HG03460 (cell line): Measurements from ENCODE around the gene CCDC24.
A peak's percentile ranks its signal among the peaks of the same experiment; 100 is the strongest.

Experiments
- ATAC-seq: cut with Tn5 transposase; IDR thresholded peaks from one replicate; pipeline ENCODE4 v1.9.1; 2021; ENCODE audit not compliant: unreplicated experiment

Gene CCDC24

DNA sequence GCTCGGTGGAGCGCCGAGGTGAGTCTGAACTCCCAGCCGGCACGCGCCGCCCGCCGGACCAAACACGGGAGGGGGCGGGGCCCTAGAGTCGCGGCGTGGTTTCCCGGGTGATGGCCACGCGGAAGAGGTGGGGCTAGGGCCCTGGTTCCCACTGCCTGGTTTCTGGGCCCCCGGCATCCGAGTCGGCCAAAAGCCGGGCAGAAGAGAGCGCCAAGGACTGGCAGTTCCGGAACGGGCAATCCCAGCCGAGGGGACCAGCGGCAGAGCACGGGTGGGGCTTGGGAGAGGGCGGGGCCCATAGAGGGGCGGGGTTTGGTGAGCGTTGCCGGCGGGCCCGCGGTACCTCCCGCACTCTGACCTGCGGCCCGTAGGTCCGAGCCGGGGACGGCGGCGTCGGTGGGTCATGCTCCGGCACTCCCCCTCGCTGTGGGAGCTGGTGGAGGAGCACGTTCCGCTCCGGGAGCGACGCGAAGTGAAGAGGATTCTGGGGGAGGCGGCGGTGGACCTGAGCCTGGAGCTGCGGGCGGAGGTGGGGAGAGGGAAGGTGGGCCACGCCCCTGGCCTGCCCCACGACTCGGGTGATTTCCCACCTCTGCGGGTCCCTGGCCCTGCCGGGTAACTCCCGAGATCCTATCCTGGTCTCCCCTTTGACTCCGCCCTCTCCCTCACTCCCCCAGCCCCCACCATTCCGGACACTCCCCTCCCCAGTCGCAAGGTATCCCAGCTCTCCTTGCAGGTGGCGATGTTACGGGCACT lies at the start of gene CCDC24:
TSS of gene CCDC24 (plus strand) at position 124 of the 756 bp plus-strand sequence. CDS start at position 404, 280 bp downstream.
- ATAC-seq, result peak; percentile 67

DNA sequence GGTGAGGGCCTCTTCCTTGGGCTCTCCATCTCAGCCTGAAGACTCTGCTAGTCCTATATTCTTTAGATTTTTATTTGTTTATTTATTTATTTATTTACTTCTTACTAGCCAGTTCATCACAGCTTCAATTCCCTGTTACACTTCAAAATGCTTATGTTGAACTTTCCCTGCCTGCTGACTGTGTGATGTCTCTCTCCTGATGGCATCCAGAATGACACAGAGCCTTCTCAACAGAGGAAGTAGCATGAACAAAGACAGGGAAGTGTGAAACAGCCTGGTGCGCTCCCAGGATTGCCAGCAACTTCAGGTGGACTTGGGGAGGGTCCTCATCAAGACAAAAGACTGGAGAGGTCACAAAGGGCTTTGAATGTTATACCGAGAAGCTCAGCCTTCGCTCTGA lies 49.0 kb upstream of the CCDC24 start:
- ATAC-seq, result no peak

DNA sequence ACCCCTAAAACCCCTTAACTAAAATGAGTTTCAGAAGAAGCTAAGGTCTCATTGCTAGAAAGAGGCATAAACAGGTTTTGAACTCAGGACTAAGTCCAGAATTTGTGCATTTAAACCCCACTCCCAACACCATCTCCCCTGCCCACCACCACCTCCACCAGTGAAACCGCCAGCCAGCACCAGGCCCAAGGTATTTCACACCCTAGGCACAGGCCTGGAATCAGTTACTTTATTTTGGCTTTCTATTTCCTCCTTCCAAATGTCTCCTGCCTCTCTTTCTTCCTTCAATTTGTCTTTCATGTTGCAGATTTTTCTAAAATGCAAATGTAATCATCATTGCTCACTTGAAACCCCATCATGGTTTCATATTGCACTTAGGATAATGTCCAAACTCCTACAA lies 46.5 kb upstream of the CCDC24 start:
- ATAC-seq, result no peak

DNA sequence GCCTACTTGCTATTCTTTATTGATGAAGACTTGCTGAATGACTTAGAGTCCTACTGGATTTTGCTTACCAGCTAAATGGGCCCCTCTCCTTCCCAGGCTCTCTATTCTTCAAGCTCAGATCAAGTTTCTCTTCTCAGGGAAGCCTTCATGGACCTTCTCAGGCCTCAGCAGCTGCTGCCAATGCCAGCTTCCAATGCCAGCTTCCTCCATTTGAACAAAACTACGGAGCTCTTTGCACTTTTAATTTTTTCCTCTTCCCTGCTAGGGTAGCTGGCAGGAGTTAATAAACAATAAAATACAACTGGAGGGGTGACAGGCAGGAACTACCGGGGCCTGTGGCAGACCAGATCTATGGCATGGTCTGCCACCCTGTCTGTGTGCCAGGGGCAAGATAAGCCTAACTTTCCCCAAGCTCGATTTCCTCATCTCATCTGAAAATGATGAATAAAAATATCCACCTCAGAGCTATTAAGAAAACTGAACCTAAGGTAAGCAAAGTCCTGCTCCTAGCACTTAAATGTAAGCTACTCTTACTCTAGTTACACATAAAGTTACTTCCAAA lies 45.6 kb upstream of the CCDC24 start:
- no peak for ATAC-seq

DNA sequence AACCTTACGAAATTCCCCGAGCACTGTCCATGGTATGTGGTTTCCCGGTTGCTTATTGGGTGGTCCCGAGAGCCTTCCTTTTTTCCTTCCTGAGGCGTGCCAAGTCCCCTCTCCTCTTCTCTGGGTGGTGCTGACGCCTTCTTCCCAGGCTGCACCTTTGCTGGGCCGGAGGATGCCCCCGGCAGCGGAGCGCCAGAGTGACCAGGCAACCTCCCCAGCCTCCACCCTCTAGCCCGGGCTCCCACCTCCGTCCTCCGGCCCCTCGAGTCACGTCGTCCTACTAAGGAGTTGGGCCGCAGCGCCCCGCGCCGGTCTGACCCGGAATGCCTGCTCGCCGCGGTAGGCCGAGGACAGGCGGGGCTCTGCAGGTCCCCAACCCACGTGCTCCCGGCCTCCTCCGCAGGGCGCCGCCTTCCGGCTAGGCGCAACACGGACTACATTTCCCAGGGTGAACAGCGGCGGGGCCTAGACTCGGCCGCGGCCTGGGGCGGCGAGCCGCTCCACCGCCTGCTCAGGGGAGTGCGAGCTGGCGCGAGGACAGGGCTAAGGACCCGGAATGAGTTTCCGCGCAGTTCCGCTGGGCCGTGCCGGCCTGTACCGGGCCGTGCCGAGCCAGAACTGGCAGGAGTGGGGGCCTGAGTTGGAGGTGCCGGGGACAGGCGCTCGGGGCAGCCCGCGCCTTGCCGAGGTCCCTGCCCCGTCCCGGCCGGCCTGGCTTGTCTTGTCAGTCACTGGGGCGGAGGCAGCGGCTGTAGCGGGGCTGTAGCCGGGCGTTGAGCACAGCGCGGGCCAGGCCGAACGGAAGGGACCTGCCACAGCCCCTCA lies 45.0 kb upstream of the CCDC24 start, which contains the start of gene IPO13:
TSS of gene IPO13 (plus strand) at position 715 of the 825 bp plus-strand sequence. CDS start 651 bp downstream, outside the sequence.
- ATAC-seq, result peak; percentile 86

DNA sequence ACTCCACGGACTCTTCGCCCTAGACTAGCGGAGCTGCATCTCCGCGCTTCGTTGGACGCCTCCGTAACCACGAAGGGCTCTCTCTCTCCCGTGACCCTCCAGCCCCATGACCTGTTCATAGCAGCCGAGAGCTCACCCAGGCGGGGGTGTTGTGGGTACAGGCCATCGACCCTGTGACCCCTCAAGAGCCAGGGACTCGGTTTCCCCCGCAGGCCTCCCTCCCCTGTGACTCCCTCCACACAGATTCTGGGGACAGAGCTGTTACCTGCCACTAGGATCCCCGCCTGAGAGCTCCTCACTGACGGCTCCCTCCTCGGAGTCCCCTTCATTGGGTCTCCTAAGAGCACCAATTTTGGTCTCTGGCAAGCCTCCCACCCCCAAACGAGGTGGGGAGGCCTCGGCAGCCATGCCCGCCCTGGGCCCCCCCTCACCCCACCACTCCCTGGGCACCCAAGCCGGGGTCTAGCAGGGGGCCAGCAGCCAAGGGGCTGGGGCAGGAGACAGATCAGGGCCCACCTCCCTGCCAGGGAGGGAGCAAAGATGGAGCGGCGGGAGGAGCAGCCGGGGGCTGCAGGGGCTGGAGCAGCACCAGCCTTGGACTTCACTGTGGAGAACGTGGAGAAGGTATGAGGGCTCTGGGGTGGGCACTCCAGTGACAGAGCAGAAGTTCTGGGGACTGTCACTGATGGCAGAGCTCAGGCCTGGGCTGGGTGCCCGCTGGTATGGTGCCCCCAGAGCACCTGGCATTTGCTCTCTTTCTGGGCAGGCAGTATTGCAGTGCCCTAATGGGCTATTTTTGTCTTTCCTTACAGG lies 44.1 kb upstream of the CCDC24 start:
- ATAC-seq, result peak; percentile 21

DNA sequence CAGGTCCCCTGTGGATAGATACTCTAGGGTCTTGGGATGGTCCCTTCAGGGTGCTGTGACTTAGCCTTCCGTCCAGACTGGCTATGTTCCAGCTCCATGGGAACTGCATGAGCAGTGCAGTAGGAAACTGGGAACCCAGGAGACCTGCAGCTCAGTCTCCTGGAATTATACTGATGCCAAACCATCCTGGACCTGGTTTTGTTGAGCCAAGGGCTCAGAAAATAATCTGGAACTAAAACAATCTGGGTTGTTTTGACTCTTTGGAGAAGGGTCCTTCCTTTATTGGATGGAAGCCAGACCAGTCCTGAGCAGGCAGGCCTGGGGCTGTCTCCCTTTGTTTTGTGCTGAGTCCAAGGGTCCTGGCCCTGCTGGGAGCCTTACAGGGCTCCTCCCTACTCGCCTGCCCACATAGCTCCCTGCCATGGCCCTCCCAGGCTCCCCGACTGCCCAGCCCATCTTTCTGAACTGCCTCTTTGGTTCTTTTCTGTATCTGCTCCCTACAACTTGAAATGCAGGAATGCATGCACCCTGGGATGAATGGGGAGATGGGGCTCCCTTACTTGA lies 43.4 kb upstream of the CCDC24 start:
- ATAC-seq, result no peak

DNA sequence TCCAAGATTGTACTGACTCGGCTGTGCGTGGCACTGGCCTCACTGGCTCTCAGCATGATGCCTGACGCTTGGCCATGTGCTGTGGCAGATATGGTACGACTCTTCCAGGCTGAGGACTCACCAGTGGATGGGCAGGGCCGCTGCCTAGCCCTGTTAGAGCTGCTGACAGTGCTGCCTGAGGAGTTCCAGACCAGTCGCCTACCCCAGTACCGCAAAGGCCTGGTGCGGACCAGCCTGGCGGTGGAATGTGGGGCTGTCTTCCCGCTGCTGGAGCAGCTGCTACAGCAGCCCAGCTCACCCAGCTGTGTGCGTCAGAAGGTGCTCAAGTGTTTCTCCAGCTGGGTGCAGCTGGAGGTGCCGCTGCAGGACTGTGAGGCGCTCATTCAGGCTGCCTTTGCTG lies 41.7 kb upstream of the CCDC24 start:
- ATAC-seq, result no peak

DNA sequence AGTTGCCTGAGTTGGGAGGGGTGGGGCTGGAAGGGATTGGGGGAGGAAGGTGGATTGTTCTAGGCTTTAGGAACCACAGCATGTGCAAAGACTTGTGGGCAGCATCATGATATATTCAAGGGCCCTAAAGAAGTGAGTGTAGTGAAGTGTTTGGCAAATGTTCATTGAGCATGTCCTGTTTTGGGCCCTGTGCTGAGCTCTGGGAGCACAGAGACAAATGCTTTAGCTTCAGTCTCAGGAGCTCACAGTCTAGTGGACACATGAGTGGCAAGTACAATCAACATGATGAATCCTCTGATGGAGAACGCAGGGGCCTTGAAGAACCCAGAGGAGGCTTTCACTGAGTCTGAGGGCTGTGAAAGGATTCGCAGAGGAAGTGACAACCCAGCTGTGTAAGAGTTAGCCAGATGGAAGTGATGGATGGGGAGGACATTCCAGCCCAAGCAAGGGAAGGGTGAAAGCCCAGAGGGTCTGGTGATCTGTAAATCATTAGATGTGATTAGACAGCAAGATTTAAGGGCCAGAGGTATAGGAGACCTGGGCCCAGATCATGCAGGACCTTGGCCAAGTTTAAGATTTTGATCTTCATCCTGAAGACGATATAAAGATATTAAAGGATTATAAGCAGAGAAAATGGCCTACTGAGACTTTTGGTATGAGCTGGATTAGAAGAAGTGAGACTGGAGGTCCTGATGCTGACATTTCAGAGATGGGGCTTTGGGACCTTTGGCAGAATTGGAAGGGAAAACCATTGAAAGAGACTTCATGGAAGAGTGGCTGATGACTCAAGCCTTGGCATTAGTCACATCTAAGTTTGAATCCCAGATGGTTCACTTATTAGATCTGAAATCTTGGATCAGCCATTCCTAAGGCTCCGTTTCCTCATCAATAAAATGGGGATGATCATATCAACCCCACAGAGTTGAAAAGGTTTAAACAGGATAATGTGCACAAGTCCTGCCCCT lies 40.1 kb upstream of the CCDC24 start:
- no peak for ATAC-seq

DNA sequence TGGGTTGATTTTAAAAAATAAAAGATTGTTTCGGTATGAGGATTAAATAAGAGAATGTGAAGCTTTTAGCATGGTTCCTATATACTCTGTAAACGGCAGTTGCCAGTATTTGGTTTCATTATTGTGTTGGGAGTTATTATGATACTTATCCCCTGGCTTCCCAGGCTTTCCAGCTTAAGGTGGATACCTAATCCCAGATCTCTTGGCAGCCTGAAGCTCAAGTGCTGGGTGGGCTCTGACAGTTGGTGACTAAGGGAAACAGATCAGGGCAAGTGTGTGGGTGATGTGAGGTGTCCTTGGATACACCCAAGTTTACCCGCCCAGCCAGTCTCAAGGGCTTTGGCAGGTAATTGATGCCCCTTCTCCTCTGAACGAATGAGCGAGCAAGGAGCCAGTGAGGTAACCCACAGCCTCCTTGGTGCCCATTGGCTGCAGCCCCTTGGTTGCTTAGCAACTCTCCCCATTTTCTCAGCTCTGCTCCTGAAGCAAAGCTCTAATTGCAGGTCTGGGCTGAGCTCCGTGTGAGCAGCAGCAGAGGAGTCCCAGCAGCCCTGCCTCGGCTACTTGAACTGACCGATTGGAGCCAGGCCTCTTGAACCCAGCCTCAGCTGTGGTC lies 38.6 kb upstream of the CCDC24 start:
- ATAC-seq, result no peak

DNA sequence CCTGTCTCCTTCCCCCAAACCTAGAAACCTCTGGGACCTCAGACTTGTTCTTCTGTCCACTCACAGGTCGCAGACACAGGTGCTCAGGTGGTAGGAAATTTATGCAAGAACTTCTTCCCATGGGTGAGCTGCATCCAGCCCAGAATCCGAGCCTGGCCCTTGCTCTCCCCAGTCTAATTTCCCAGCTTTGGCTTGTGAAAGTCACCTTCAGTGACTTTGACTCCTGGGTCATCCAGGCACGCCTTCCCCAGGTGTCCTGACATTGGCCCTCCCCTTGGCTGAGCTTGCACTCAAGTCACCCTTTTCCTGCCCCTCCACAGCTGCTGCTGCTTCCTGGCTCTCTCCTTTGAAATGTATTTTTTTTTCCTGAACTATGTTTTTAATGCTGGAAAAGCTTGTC lies 38.0 kb upstream of the CCDC24 start:
- ATAC-seq, result no peak

DNA sequence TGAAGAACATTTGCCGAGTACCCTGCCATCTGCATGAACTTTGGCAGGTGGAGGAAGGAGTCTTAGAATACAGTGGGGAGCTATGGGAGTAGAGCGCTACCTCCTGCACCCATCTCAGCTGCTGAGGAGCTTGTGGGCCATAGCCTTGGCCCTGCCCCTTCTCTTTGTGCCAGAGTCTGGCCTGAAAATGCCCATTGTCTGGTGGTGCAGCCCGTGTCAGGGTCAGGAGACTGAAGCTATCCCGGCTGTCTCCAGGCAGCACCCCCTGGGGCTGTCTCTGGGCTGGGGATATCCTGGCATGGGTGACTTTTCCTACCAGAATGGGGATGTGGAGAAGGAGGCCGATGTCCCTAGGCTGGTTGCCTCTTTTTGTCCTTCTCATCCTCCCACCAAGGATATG lies 37.4 kb upstream of the CCDC24 start:
- ATAC-seq, result no peak

DNA sequence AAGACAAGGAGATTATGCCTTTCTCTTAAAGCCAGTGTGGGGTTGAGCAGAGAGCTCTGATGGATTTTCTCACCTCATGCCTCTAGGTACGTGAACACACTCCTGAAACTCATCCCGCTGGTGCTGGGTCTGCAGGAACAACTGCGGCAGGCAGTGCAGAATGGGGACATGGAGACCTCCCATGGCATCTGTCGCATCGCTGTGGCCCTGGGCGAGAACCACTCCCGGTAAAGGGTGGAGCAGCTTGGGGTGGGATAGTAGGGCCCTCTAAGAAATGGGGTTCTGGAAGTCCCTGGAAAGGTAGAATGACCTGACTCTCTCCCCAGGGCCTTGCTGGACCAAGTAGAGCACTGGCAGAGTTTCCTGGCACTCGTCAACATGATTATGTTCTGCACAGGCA lies 35.2 kb upstream of the CCDC24 start:
- no peak for ATAC-seq

DNA sequence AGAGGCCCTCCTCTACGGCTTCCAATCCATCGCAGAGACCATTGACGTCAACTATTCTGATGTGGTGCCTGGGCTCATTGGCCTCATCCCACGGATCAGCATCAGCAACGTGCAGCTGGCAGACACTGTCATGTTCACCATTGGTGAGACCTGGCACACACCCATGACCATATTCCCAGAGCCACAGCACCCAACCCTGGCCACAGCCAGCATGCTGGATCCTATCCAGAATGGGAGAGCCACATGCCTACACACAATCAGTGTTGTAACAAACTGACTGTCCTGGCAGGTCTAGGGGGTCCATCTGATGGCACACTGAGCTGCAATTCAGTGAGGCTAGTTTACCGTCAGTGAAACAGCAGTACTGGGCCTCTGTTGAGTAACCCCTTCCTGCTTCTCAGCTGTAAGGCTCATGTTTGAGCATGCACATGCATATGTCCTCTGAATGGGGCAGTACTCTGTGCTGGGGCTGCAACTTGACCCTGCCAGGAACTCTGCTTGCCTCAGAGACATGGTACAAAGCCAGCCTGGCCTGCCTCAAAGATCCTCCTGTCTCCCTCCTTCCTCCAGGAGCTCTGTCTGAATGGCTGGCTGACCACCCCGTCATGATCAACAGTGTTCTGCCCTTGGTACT lies 33.9 kb upstream of the CCDC24 start:
- ATAC-seq, result no peak

DNA sequence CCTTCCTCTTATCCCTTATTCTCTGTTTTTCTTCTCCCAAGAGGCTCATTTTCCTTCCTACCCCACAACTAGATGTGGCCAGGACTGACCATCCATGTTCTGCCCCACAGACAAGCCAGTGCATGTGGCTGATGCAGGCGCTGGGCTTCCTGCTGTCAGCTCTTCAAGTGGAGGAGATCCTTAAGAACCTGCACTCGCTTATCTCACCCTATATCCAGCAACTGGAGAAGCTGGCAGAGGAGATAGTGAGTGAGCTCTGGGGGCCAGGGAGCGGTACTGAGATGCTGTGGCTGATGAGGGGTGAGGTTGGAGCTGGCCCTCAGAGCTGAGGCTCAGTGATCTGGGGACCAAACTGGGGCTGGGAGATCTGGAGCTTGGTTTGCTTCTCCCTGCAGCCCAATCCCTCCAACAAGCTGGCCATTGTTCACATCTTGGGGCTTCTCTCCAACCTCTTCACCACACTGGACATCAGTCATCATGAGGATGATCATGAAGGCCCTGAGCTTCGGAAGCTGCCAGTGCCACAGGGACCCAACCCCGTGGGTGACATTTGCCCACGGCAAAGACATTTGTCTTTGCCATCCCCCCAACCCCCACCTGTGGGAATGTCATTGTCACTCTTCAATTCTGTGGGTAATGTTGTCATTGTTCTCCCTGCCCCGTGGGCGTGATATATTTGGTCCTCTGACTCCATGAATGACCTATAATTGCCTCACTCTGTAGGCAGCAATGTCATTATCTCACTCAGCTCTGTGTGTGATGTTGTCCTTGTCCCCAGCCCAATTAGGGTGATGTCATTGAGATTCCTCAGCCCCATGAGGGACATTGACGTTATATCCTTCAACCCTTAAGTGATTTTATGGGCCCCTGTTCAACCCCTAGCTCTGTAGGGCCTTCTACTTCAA lies 32.8 kb upstream of the CCDC24 start:
- no peak for ATAC-seq

DNA sequence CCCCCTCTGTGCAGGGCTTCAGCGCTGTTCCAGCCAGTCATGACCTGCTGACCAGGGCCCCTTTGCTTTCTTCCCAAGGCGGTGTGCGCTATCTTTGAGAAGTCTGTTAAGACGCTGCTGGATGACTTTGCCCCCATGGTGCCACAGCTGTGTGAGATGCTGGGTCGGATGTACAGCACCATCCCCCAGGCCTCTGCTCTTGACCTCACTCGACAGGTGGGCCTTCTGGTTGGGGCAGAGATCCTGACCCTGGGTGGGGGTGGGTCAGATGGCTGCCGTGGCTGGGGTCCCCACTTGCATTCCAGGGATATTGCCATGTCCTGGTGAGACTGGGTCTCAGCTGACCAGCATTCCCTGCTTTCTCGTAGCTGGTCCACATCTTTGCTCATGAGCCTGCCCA lies 30.6 kb upstream of the CCDC24 start:
- no peak for ATAC-seq

DNA sequence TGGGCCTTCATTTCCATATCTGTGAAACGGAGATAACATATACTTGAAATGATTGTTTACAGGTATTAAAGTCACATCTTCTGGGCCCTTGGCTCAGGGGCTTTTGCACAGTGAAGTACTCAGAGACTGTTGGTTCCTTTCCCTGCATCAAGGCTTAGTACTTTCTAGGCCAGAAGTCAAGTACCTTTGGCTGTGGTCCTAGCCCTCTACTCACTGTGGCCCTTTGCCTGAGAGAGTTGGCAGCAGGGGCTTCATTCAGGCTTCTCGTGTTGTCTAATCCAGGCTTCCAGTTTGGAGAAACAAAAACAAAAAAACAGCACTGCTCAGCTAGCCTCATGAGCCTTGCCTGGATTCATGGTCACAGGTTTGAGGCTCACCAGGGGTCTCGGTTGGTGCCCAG lies 29.7 kb upstream of the CCDC24 start:
- no peak for ATAC-seq

DNA sequence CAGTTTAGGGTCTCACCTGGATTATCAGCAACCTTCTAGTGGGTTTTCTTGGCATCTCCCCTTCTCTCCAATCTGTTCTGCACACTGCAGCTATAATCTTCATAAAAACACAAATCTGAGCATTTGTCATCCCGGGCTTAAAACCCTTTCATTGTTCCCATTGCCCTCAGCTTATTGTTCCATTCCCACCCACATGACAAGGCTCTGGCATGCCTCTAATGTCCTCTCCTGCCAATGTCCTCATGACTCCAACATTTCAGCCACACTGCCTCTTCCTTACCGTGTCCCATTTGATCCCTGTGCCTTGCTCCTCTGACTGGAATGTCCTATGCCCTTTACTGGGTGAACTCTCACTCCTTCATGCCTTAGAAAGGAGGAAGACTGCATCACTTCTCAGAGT lies 29.1 kb upstream of the CCDC24 start:
- no peak for ATAC-seq
